ENCODE data around the gene SULT1A1.
A peak's percentile ranks its signal among the peaks of the same experiment; 100 is the strongest.
"Not testable (repeated sequence)": the region's sequence is repeated elsewhere in the genome, so short reads cannot be mapped to it uniquely, and the experiment has no call there.

SULT1A1 gene

DNA sequence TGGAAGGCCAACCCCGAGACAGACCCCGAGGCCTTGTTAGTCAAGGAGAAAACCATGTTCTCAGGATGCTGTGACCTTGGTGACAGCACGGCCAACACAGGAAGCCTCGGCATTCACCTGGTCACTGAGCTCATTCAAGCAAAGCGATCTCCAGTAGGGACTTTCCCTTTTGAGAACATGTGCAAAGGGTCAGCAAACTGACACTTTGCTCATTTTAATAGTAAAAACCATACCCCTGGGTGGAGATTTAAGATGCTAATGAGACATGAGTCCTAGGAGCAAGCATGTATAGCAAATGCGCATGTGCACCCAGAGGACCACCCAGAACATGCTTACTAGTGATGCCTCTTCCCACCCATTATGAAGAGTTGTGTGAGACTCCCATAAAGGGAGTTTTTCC lies 7.3 kb downstream of the SULT1A1 start:
- no peak for DNase-seq
- H3K4me1 Mint-ChIP-seq = peaks cover 0 to 7% of the 10 kb centered on the region in 2 donors
- no peak overlapping the region for H3K27ac Mint-ChIP-seq

DNA sequence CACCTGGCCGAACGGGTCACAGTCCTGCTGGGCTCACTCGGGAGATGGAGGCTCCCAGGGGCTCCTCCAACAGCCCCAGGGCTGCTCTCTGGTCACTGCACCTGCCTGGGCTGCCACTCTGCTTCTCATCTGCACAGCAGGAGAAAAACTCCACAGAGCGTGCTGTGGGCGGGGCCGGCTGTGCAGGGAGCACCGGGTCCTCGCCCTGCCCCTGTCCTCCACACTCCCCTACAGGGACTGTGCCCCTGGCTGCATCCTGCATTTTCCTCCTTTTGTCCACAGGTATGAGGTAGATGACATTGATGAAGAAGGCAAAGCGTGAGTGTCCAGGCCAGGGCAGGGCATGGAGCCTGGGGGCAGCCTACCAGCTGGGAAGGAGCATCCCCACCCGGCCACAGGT lies 7.8 kb downstream of the SULT1A1 start:
- not testable (repeated sequence) for H3K4me1 Mint-ChIP-seq; H3K27ac Mint-ChIP-seq; H3K9me3 Mint-ChIP-seq; DNase-seq; H3K4me3 Mint-ChIP-seq; H3K27me3 Mint-ChIP-seq; ATAC-seq (replicated peaks); H3K36me3 Mint-ChIP-seq

More for the DNA sequence above, 7.3 kb downstream of the SULT1A1 start:
- Mint-ChIP-seq H3K4me3 (no peak overlapping the region), H3K36me3 (no peaks in the 10 kb centered on the region), H3K27me3 (peaks cover 0 to 5% of the 10 kb centered on the region in 2 donors), H3K9me3 (no peaks in the 10 kb centered on the region)
- ATAC-seq (replicated peaks) = no peak

DNA sequence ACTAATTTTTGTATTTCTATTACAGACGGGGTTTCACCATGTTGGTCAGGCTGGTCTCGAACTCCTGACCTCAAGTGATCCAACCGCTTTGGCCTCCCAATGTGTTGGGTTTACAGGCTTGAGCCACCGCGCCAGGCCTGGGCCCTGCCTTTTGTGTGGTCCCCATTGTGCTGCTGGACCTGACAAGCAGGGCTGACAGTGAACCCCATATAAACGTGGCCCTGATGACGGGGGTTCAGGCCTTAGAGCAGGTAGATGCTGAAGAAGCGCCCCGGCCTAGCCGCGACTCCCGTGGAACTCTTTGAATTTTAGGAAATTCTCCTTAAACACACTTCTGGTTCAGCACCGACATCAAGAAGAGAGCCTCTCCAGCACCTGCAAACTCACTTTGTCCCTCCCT lies 8.3 kb downstream of the SULT1A1 start:
- not testable (repeated sequence) for H3K9me3 Mint-ChIP-seq; DNase-seq; H3K36me3 Mint-ChIP-seq; ATAC-seq (replicated peaks); H3K4me1 Mint-ChIP-seq
- Mint-ChIP-seq H3K4me3 (peak overlapping the region in 1 of 2 donors; percentile 64), H3K27me3 (peaks cover 7 to 13% of the 10 kb centered on the region in 2 donors), H3K27ac (peak overlapping the region; percentile 9)

DNA sequence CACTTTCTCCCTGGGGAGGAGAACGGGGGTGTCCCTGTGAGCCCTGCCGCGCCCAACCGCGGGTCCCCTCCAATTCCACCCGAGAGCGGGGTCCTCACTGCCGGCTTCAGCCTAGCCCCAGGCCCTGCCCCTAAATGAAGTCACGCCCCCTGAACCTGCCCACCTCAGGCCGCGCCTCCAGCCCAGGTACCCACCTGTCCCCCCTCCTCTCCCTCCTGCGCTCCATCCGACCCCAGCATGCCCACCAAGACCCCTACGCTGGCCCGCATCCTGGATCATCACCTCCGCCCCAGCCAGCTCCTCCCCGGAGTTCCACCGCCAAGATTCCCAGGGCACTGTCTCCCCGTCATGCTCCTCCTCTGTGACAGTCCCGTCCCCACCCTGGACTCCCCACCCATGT lies 8.9 kb downstream of the SULT1A1 start:
- not testable (repeated sequence) for H3K9me3 Mint-ChIP-seq; H3K4me1 Mint-ChIP-seq; H3K4me3 Mint-ChIP-seq; H3K27ac Mint-ChIP-seq; DNase-seq; H3K36me3 Mint-ChIP-seq; ATAC-seq (replicated peaks)
- H3K27me3 Mint-ChIP-seq = peaks cover 7 to 13% of the 10 kb centered on the region in 2 donors

DNA sequence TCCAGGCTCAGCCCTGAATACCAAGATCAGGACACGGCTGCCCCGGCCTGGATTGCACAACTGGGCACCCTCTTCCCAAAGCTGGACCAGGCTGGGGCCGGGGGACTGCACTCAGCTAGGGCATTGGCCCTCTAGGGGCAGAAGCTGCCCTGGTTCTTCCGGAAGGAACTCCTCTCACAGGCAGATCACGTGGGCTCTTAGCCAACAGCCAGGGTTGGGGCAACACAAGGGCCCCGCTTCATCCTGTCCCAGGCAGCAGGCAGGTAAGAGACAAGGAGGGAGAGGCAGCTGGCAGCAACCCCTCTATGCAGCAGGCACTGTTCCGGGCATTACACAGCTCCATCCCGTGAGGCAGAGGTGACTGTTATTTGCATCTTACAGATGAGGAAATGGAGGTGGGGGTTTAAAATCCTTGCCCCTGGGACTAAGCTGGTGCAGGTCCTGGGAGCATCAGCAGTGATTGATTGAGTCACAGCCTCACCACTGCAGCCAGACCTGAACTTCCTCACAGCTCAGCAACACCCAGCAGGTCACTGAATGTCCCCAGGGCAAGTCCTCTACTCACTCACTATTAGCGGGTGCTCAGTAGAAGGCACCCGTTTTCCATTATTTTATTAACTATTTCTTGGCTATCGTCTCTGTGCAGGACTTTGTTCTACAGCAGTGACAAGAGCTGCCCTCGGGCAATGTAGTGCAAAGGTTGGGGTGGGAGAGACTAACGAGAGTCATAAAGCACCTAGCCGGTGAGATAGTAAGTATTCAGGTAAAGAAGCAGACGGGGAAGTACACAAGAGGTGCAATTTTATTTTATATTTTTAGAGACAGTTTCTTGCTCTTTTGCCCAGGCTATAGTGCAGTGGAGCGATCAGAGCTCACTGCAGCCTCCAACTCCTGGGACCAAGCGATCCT lies 10.2 kb downstream of the SULT1A1 start:
- H3K27ac Mint-ChIP-seq, H3K36me3 Mint-ChIP-seq, H3K4me3 Mint-ChIP-seq, DNase-seq, H3K4me1 Mint-ChIP-seq, H3K9me3 Mint-ChIP-seq: not testable (repeated sequence)
- ATAC-seq (replicated peaks) = peak; percentile 76 to 78
- peaks cover 7 to 13% of the 10 kb centered on the region in 2 donors for H3K27me3 Mint-ChIP-seq

DNA sequence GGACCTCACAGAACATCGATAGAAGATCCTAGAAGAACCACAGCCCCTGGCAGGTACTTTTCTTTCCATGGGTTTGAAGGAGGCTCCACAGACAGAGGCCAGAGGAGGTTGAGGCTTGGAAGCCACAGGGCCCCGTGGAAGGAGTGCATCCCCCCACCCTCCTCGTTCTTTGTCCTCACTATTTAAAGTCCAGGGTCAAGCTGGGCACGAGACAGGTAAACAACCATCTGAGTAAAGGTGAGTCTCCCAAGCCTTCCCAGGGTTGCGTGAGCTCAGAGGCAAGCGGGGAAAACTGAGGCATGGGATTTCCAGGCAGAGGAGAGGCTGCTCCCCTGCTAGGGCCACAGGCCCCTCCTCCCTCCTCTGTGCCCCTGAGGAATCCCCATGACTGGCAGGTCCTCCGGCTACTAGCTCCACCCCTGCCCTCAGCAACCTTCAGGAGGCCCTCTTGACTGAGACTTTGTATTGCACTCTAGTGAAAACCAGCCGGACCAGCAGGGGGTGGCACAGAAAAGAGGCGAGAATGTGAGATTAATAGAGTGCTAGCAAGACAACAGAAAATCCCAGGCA lies 12.1 kb downstream of the SULT1A1 start:
- Mint-ChIP-seq H3K4me1 (peaks cover 4 to 8% of the 10 kb centered on the region in 2 donors), H3K27me3 (peaks cover 7 to 13% of the 10 kb centered on the region in 2 donors), H3K27ac (no peak overlapping the region), H3K9me3 (no peaks in the 10 kb centered on the region), H3K4me3 (no peak overlapping the region), H3K36me3 (peaks cover 3 to 4% of the 10 kb centered on the region in 2 donors)
- DNase-seq = no peak
- ATAC-seq (replicated peaks) = no peak

DNA sequence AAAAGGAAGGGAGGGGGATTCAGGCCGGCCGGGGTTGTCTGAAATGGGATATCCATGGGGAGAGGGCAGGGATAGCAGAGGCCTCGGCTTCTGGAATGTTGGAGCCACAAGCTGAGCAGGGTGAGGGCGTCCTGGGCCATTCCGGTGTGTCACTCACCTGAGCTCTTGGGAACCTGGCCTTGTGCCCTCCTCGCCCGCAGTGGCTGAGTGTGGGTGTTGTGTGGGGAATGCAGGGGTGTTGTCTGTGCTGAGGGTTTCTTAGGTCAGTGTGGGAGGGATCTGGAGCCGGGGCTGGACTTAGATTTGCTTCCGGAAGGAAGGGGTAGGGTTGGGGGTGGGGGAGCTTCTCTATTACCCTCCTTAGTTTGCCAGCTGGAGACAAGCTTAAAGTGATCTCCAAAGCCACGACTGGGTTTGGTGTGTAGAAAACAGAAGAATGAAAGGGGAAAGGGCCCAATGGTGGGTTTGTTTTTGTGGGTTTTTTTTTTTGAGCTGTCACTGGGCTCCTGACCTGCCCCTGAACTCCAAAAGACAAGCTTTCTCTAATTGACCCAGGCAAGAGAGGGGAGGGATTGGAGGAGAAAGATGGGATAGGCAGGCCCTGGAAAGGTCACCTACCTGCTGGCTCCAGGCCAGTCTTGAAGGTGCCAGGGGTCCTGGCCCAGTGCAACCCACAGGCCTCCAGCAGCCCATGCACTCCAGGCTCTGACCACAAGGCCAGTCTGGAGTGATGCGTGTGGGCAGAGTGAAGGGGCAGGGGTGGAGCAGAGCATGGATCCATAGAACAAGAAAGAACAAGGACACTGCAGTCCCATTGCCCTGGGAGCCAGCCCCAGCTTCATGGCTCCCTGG lies 12.8 kb downstream of the SULT1A1 start, which contains the start of gene SULT1A2:
Gene SULT1A2 (minus strand): TSS at position 211 of the 852 bp plus-strand sequence. CDS start 1,120 bp downstream, outside the sequence.
- peaks cover 7 to 13% of the 10 kb centered on the region in 2 donors for H3K27me3 Mint-ChIP-seq
- DNase-seq = no peak
- no peak within 1 kb of the TSS for H3K4me3 Mint-ChIP-seq
- H3K4me1 Mint-ChIP-seq = peaks cover 4 to 6% of the 10 kb centered on the region in 2 donors
- H3K36me3 Mint-ChIP-seq = peaks cover 10 to 11% of the 10 kb centered on the region in 2 donors
- ATAC-seq (replicated peaks) = no peak
- no peaks in the 10 kb centered on the region for H3K9me3 Mint-ChIP-seq
- H3K27ac Mint-ChIP-seq = no peak within 1 kb of the TSS

DNA sequence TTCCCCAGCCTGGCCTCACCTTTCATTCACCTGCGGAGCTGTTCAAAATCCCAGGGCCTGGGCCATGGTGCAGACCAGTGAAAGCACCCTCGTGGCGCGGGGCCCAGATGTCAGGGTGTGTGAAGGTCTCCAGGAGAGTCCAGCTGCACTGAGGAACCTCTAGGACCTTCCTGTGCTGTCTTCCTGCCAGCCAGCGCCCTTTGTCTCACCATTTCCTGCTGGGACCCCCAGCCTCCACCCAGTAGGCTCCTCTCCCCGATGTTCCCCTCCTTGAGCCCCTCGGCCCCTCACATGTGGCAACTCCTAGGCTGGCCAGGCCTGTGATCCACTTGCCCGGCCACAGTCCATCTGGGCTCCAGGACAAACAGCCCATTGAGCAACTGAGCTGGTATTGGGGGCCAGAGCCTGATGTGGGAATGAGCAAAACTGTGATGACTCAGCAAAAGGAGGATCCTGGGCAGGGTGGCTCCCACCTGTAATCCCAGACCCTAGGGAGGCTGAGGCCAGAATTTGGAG lies 13.7 kb downstream of the SULT1A1 start:
- Mint-ChIP-seq H3K4me1 (peaks cover 3 to 4% of the 10 kb centered on the region in 2 donors), H3K27ac (no peak overlapping the region), H3K36me3 (peaks cover 18 to 20% of the 10 kb centered on the region in 2 donors), H3K9me3 (no peaks in the 10 kb centered on the region), H3K4me3 (no peak overlapping the region), H3K27me3 (peaks cover 7 to 9% of the 10 kb centered on the region in 2 donors)
- DNase-seq (no peak), ATAC-seq (replicated peaks) (no peak)

DNA sequence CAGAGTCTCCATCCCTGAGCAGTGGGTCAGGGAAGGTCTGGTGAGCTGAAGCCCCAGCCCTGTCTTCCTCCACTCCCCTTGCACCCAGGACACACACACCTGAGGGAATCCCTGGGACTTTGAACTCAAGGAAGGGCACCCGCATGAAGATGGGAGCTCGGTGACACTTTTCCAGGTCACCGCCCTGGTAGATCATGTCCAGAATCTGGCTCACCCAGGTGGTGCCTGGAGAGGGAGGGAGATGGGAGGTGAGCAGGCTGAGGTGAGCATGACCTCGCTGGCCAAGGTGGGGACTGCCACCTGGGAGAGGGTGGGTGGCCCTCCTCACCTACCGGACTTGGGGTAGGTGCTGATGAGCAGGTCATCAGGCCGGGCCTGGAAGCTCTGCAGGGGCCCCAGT lies 14.4 kb downstream of the SULT1A1 start:
- H3K27me3 Mint-ChIP-seq; H3K27ac Mint-ChIP-seq; H3K4me3 Mint-ChIP-seq; H3K9me3 Mint-ChIP-seq; H3K4me1 Mint-ChIP-seq; ATAC-seq (replicated peaks); DNase-seq: not testable (repeated sequence)
- H3K36me3 Mint-ChIP-seq = peaks cover 24 to 27% of the 10 kb centered on the region in 2 donors

DNA sequence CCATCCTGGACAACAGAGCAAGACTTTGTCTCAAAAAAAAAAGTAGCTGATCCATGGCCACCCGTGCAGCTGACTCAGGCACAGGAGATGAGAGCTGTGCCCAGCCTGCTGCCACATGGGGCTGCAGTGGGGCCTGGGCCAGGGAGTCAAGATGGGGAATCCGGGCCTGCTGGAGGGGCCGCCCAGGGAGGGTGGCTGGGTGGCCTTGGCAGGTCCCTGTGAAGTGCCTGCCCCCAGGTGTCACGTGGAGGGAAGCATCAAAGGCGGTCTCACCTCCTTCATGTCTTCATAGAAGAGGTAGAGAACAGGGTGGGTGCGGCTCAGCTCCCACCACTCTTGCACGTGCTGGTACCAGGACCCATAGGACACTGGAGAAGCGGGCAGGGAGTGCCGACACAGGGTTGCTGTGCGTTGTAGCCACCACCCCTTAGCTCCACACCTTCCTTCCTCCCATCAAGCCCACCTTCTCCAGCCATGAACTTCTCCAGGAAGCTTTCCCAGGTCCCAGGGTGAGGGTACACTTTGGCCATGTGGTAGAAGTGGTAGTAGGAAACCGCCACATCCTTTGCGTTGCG lies 16.8 kb downstream of the SULT1A1 start:
- H3K4me1 Mint-ChIP-seq = peaks cover 3 to 4% of the 10 kb centered on the region in 2 donors
- H3K36me3 Mint-ChIP-seq = peaks cover 38 to 39% of the 10 kb centered on the region in 2 donors
- no peak for DNase-seq
- H3K27me3 Mint-ChIP-seq = peaks cover 7 to 9% of the 10 kb centered on the region in 2 donors
- H3K9me3 Mint-ChIP-seq = no peaks in the 10 kb centered on the region
- H3K4me3 Mint-ChIP-seq = no peak overlapping the region
- H3K27ac Mint-ChIP-seq = no peak overlapping the region
- ATAC-seq (replicated peaks) = no peak

DNA sequence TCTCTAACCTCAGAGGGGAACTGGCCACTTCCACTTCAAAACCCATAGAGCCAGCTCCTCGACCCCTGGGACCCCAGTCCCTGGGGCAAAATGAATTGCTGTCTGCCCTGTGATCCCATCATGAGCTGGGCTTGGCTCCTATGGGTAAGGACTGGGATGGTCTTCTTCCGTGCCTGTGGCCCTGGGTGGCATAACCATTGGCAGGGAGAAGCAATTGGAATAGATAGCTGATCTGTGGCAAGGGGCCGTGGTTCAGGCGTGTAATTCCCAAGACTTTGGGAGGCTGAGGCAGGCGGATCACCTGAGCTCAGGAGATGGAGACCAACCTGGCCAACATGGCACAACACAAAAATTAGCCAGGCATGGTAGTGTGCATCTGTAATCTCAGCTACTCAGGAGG lies 17.3 kb downstream of the SULT1A1 start:
- H3K27ac Mint-ChIP-seq = peak overlapping the region; percentile 76

DNA sequence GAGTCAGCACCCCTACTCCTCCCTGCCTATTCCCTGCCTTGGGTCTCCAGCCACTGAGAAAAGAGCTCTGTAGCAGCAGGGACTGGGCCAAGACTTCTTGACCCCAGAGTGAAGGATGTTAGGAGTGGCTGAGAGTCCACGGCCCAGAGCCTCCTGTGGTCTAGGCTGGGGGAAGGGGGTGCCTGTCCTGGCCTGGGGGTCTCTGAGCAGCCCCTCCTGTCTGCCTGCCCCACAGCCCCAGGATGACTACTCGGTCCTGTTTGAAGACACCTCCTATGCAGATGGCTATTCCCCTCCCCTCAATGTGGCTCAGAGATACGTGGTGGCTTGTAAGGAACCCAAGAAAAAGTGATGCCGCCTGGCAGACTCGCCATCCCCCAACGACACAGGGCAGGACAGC lies 18.5 kb downstream of the SULT1A1 start:
- H3K27me3 Mint-ChIP-seq = no peaks in the 10 kb centered on the region

More for the DNA sequence above, 17.3 kb downstream of the SULT1A1 start:
- peaks cover 38 to 39% of the 10 kb centered on the region in 2 donors for H3K36me3 Mint-ChIP-seq
- H3K9me3 Mint-ChIP-seq = no peaks in the 10 kb centered on the region
- peaks cover 7 to 8% of the 10 kb centered on the region in 2 donors for H3K27me3 Mint-ChIP-seq
- no peak overlapping the region for H3K4me3 Mint-ChIP-seq
- ATAC-seq (replicated peaks) (no peak), DNase-seq (no peak)
- H3K4me1 Mint-ChIP-seq = peaks cover 2 to 4% of the 10 kb centered on the region in 2 donors

DNA sequence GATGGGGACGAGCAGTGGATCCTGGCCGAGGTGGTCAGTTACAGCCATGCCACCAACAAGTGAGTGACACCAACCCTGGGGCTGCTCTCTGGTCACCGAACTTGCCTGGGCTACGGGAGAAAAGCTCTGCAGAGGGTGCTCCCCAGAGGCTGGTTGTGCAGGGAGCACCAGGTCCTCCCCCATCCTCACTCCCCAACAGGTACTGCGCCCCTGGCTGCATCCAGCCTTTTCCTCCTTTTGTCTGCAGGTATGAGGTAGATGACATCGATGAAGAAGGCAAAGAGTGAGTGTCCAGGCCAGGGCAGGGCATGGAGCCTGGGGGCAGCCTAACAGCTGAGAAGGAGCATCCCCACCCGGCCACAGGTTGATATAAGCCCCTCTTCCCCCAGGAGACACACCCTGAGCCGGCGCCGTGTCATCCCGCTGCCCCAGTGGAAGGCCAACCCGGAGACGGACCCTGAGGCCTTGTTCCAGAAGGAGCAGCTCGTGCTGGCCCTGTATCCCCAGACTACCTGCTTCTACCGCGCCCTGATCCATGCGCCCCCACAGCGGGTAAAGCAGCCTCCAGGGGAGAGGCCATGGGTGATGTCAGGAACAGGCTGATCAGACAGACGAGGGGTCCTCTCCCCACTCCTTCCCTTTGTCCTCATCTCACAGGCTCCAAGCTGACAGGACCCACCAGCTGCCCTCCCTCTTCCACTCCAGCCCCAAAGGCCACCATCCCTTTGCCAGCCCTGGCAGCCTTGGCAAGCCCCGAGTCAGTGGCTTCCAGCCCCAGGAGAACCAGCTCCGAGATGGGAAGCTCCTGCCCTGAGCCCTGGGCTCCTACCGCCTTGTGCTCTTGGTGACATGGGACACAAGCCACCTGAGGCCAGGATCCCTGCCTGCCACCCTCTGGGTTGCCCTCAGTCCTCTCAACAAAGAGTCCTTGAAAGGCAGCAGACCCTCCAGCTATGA lies 19.2 kb downstream of the SULT1A1 start:
- no peak overlapping the region for H3K27ac Mint-ChIP-seq
- DNase-seq (no peak), ATAC-seq (replicated peaks) (no peak)
- no peaks in the 10 kb centered on the region for H3K27me3 Mint-ChIP-seq
- peaks cover 46 to 52% of the 10 kb centered on the region in 2 donors for H3K36me3 Mint-ChIP-seq
- no peak overlapping the region for H3K4me3 Mint-ChIP-seq
- no peaks in the 10 kb centered on the region for H3K9me3 Mint-ChIP-seq
- H3K4me1 Mint-ChIP-seq = peaks cover 3 to 9% of the 10 kb centered on the region in 2 donors

More for the DNA sequence above, 18.5 kb downstream of the SULT1A1 start:
- H3K4me1 Mint-ChIP-seq = peaks cover 0 to 4% of the 10 kb centered on the region in 2 donors
- H3K27ac Mint-ChIP-seq = no peak overlapping the region
- ATAC-seq (replicated peaks) (no peak), DNase-seq (no peak)
- H3K9me3 Mint-ChIP-seq = no peaks in the 10 kb centered on the region
- no peak overlapping the region for H3K4me3 Mint-ChIP-seq
- peaks cover 42 to 48% of the 10 kb centered on the region in 2 donors for H3K36me3 Mint-ChIP-seq
